Activated CD4-positive, alpha-beta T cell treated with anti-CD3 and anti-CD28 coated beads, Interleukin-2, amount 50 U/mL, for 1 hour (primary cell): ENCODE data around the gene LRBA.
"Not testable (repeated sequence)": the region's sequence is repeated elsewhere in the genome, so short reads cannot be mapped to it uniquely, and the experiment has no call there.

Experiments used
- DNase-seq: peaks from one replicate; pipeline ENCODE4 v3.0.0-alpha.2; 2020

Gene LRBA

GRCh38 chr4:150557811-150558210 is 457.3 kb downstream of the LRBA start:
- not testable (repeated sequence) for DNase-seq

GRCh38 chr4:150547154-150547838 is 467.8 kb downstream of the LRBA start:
- DNase-seq: no peak

GRCh38 chr4:150546286-150546685 is 468.8 kb downstream of the LRBA start:
- no peak for DNase-seq

GRCh38 chr4:150543042-150543441 is 472.0 kb downstream of the LRBA start:
- DNase-seq: no peak

GRCh38 chr4:150541681-150542080 is 473.4 kb downstream of the LRBA start:
- no peak for DNase-seq

- DNase-seq: no peak
Measured at GRCh38 chr4:150540959-150541360, 474.1 kb downstream of the LRBA start.

- no peak for DNase-seq
Measured at GRCh38 chr4:150540536-150540935, 474.5 kb downstream of the LRBA start.

- DNase-seq: not testable (repeated sequence)
Measured at GRCh38 chr4:150537911-150538310, 477.2 kb downstream of the LRBA start.

GRCh38 chr4:150534818-150535217 is 480.3 kb downstream of the LRBA start:
- no peak for DNase-seq

- no peak for DNase-seq
Measured at GRCh38 chr4:150533673-150534072, 481.4 kb downstream of the LRBA start.

- no peak for DNase-seq
Measured at GRCh38 chr4:150525321-150525868, 489.7 kb downstream of the LRBA start.

GRCh38 chr4:150518559-150518958 is 496.5 kb downstream of the LRBA start:
- DNase-seq: no peak

- DNase-seq: no peak
Measured at GRCh38 chr4:150515135-150515534, 499.9 kb downstream of the LRBA start.

GRCh38 chr4:150514709-150515108 is 500.4 kb downstream of the LRBA start:
- DNase-seq: no peak

GRCh38 chr4:150510176-150510865 is 504.8 kb downstream of the LRBA start:
- DNase-seq: no peak

- not testable (repeated sequence) for DNase-seq
Measured at GRCh38 chr4:150507656-150508055, 507.4 kb downstream of the LRBA start.

GRCh38 chr4:150501983-150502382 is 513.1 kb downstream of the LRBA start:
- no peak for DNase-seq

GRCh38 chr4:150501009-150501727 is 513.9 kb downstream of the LRBA start:
- DNase-seq: no peak

GRCh38 chr4:150497612-150498011 is 517.5 kb downstream of the LRBA start:
- no peak for DNase-seq

GRCh38 chr4:150495550-150495949 is 519.5 kb downstream of the LRBA start:
- DNase-seq: no peak

- no peak for DNase-seq
Measured at GRCh38 chr4:150493851-150494250, 521.2 kb downstream of the LRBA start.

GRCh38 chr4:150491132-150492049 is 523.7 kb downstream of the LRBA start:
- DNase-seq: no peak

GRCh38 chr4:150482581-150482980 is 532.5 kb downstream of the LRBA start:
- no peak for DNase-seq
